Tibial artery (tissue), 4 donors: Measurements from ENCODE around the gene MPHOSPH9.

ENCODE experiments used
- DNase-seq, 2 donors: peaks; one replicate each; pipeline ENCODE4 v3.0.0-alpha.2; 2019
- H3K27ac ChIP-seq, 2 donors: fragments of 200-600 bp; sonication (generic) in 1 of 2; 1 replicate in 1 of 2; 2 replicates in 1 of 2; pipeline ENCODE4 v1.5.1; 2018 to 2019; ENCODE audit warnings: mild to moderate bottlenecking in 1 of 2
- H3K27me3 ChIP-seq, 2 donors: fragments of 200-600 bp; sonication (generic) in 1 of 2; one replicate each; pipeline versions ENCODE4 v1.5.1 to v1.6.0; 2016 to 2019
- H3K36me3 ChIP-seq, 3 donors: fragments of 200-600 bp; sonication (generic) in 2 of 3; one replicate each; pipeline ENCODE4 v1.5.1; 2016 to 2019; ENCODE audit warnings: mild to moderate bottlenecking in 2 of 3
- H3K4me1 ChIP-seq, 4 donors: fragments of 200-600 bp; sonication (generic) in 2 of 4; 1 replicate in 3 of 4; 2 replicates in 1 of 4; pipeline ENCODE4 v1.5.1; 2016 to 2019
- H3K4me3 ChIP-seq, 2 donors: fragments of 200-600 bp; sonication (generic) in 1 of 2; 1 replicate in 1 of 2; 2 replicates in 1 of 2; pipeline ENCODE4 v1.5.1; 2018 to 2019; ENCODE audit warnings: mild to moderate bottlenecking in 2 of 2
- H3K9me3 ChIP-seq, 3 donors: fragments of 200-600 bp; sonication (generic) in 1 of 3; one replicate each; pipeline ENCODE4 v1.5.1; 2016 to 2019
- intact Hi-C: fragments of 100-400 bp; cut with DNase I; formaldehyde crosslinking; loops from one replicate; pipeline ENCODE4 v1.15.0; 2023; ENCODE audit warnings: low total_unique reads
- TF ChIP-seq, protein P1 (sequence below), 2 experiments: fragments of 200-600 bp in 1 of 2; fragments of 450-650 bp in 1 of 2; IDR thresholded peaks; one replicate each; pipeline ENCODE4 v1.5.1; 2017 to 2019; ENCODE audit warnings: antibody characterized with exemption in 2 of 2, mild to moderate bottlenecking in 1 of 2, moderate library complexity in 1 of 2

MPHOSPH9 gene

GRCh38 chr12:123199936-123200335 lies 33.0 kb downstream of the MPHOSPH9 start:
- TF ChIP-seq, protein P1, sequence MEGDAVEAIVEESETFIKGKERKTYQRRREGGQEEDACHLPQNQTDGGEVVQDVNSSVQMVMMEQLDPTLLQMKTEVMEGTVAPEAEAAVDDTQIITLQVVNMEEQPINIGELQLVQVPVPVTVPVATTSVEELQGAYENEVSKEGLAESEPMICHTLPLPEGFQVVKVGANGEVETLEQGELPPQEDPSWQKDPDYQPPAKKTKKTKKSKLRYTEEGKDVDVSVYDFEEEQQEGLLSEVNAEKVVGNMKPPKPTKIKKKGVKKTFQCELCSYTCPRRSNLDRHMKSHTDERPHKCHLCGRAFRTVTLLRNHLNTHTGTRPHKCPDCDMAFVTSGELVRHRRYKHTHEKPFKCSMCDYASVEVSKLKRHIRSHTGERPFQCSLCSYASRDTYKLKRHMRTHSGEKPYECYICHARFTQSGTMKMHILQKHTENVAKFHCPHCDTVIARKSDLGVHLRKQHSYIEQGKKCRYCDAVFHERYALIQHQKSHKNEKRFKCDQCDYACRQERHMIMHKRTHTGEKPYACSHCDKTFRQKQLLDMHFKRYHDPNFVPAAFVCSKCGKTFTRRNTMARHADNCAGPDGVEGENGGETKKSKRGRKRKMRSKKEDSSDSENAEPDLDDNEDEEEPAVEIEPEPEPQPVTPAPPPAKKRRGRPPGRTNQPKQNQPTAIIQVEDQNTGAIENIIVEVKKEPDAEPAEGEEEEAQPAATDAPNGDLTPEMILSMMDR (IDR thresholded peaks at IDR 0.05) = no peak
- H3K4me1 ChIP-seq = no peaks in the 10 kb centered on the region
- H3K36me3 ChIP-seq = peaks cover 8 to 31% (median 17%) of the 10 kb centered on the region in 3 donors
- H3K27me3 ChIP-seq = no peaks in the 10 kb centered on the region
- H3K27ac ChIP-seq = no peak overlapping the region
- intact Hi-C loops = no loop called here
- H3K4me3 ChIP-seq = no peak overlapping the region
- H3K9me3 ChIP-seq = no peaks in the 10 kb centered on the region
- DNase-seq = no peak

- no peak overlapping the region for H3K27ac ChIP-seq
- H3K4me1 ChIP-seq = no peaks in the 10 kb centered on the region
- intact Hi-C loops = no loop called here
- H3K27me3 ChIP-seq = no peaks in the 10 kb centered on the region
- no peak overlapping the region for H3K4me3 ChIP-seq
- TF ChIP-seq, protein P1 (IDR thresholded peaks at IDR 0.05) = no peak
- DNase-seq = no peak
- H3K36me3 ChIP-seq = peaks cover 9 to 36% (median 11%) of the 10 kb centered on the region in 3 donors
- H3K9me3 ChIP-seq = no peaks in the 10 kb centered on the region
Measured at GRCh38 chr12:123187637-123188036, 45.3 kb downstream of the MPHOSPH9 start.

GRCh38 chr12:123180171-123180570 lies 52.8 kb downstream of the MPHOSPH9 start:
- Histone ChIP-seq H3K27me3 (no peaks in the 10 kb centered on the region), H3K4me1 (no peaks in the 10 kb centered on the region), H3K9me3 (no peaks in the 10 kb centered on the region), H3K4me3 (no peak overlapping the region), H3K27ac (no peak overlapping the region), H3K36me3 (peaks cover 11% of the 10 kb centered on the region in 3 donors)
- no peak for DNase-seq
- TF ChIP-seq, protein P1 (IDR thresholded peaks at IDR 0.05) = no peak
- intact Hi-C loops = no loop called here

- no peak for DNase-seq
- Histone ChIP-seq H3K9me3 (no peaks in the 10 kb centered on the region), H3K27ac (no peak overlapping the region), H3K27me3 (no peaks in the 10 kb centered on the region), H3K4me3 (no peak overlapping the region), H3K36me3 (peaks cover 0 to 9% (median 3%) of the 10 kb centered on the region in 3 donors), H3K4me1 (no peaks in the 10 kb centered on the region)
- TF ChIP-seq, protein P1 (IDR thresholded peaks at IDR 0.05) = no peak
- intact Hi-C loops = no loop called here
Measured at GRCh38 chr12:123171967-123172366, 61.0 kb downstream of the MPHOSPH9 start.

DNA sequence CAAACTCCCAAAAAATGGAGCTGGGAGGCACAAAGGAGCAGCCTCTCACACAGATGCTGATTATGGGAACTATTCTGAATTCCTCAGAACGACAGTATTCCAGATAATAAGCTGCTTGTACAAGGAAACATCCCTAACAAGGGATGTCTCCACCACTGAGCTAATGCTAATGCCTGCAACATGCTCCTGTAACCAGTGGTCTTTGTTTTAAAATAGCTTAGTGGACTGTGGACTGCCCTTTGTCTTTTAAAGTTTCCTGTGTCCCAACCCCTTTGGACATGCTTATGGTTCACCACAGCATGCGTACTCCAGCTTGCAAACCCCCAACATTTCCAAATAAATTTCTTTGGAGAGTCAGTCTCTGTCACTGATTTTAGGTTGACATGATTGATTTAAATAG lies 65.6 kb downstream of the MPHOSPH9 start:
- DNase-seq = no peak
- H3K27ac ChIP-seq = no peak overlapping the region
- H3K9me3 ChIP-seq = no peaks in the 10 kb centered on the region
- intact Hi-C loops = no loop called here
- no peaks in the 10 kb centered on the region for H3K4me1 ChIP-seq
- peaks cover 0 to 25% (median 9%) of the 10 kb centered on the region in 3 donors for H3K36me3 ChIP-seq
- H3K27me3 ChIP-seq = no peaks in the 10 kb centered on the region
- TF ChIP-seq, protein P1 (IDR thresholded peaks at IDR 0.05) = no peak
- H3K4me3 ChIP-seq = no peak overlapping the region

- Histone ChIP-seq H3K36me3 (peaks cover 0 to 25% (median 9%) of the 10 kb centered on the region in 3 donors), H3K27me3 (no peaks in the 10 kb centered on the region), H3K27ac (no peak overlapping the region), H3K4me1 (no peaks in the 10 kb centered on the region), H3K9me3 (no peaks in the 10 kb centered on the region), H3K4me3 (no peak overlapping the region)
- intact Hi-C loops = no loop called here
- no peak for DNase-seq
- TF ChIP-seq, protein P1 (IDR thresholded peaks at IDR 0.05) = no peak
Measured at GRCh38 chr12:123165537-123165936, 67.4 kb downstream of the MPHOSPH9 start.
